Measurements from ENCODE around the gene STUM. TPM values are rescaled to one million over a fixed set of nuclear protein-coding genes. Genes with fewer than 3 reads are reported as not detected.

STUM gene
- polyA plus RNA-seq, 2 of the 4 experiments (the other 2 are of a cell fraction) = not detected

DNA sequence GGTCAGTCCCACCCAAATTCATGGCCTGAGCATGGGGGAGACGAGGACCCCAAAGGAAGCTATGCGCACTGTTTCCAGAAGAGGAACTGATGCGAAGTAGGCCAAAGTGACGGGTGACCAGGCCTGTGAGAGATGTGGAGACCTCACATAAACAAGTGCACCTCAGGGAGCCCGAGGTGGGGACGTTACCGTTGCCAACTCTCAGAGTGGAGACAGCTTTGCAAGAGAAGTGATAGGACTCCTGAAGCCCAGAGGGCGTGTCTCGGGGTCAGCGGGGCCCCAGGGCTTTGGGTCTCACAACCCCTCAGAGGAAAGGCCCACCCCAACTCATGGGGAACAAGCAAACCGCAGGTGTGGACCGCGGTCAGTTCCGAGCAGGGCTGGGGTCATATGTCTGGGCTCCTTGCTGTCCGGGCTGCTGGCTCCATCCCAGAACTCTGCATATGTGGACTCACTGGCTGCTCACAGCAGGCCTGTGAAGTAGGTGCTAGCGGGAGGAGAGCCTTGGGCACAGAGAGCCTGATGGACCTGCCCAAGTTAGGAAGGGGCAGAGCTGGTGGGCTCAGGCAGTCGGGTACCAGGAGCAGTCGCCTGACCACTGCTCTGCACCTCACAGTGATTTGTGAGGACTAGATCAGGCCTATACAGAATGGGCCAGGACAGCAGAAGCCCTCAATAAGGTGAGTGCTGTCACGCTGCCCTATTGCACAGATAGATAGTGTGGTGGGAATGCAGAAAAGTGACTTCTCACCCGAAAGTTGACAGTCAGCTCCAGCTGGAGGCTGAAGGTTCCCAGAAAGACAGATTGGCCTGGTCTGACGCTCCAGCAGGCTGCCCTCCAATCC is 26.2 kb downstream of the STUM start:
- Histone ChIP-seq H3K4me2 (no peak overlapping the region), H3K4me1 (no peaks in the 10 kb centered on the region), H3K27ac (no peak overlapping the region), H3K9me3 (no peaks in the 10 kb centered on the region), H3K4me3 (no peak overlapping the region)
- WGBS (ENCODE audit: missing lambda C conversion rate) = 69% methylated on average over 21 of the region's 21 CpGs
- ChIA-PET CTCF (interaction anchor here (0.6 kb wide), 1 partner anchor 13 kb away, joined by 3 read pairs; no protein-coding TSS in a partner anchor), POLR2A (no interaction called here)
- FAIRE-seq (no peak), DNase-seq (ENCODE audit: low read depth in 1 of 2, low spot score in 1 of 2) (no peak), ATAC-seq (no peak)
- TF ChIP-seq RNF2 (IDR thresholded peaks at IDR 0.05; ENCODE audit: borderline replicate concordance, low read depth) (no peak), ZSCAN20 (CRISPR knock-in tag; IDR thresholded peaks at IDR 0.05) (no peak), ELK1 (IDR thresholded peaks at IDR 0.05; ENCODE audit: low read depth, low read length) (no peak), MAZ (IDR thresholded peaks at IDR 0.05; ENCODE audit: borderline replicate concordance, low read depth, low read length) (no peak), HOXA7 (CRISPR knock-in tag; IDR thresholded peaks at IDR 0.05) (no peak), HOXB13 (CRISPR knock-in tag; IDR thresholded peaks at IDR 0.05; ENCODE audit: low read depth) (no peak), GATA3 (IDR thresholded peaks at IDR 0.05; ENCODE audit: borderline replicate concordance) (no peak), MYC (IDR thresholded peaks at IDR 0.05; ENCODE audit: borderline replicate concordance, low read length) (no peak), CEBPB (IDR thresholded peaks at IDR 0.05) (no peak), HOXB5 (CRISPR knock-in tag; IDR thresholded peaks at IDR 0.05) (no peak), CBX8 (IDR thresholded peaks at IDR 0.05) (no peak), CBX2 (IDR thresholded peaks at IDR 0.05; ENCODE audit: borderline replicate concordance, low read depth) (no peak), POLR2A (IDR thresholded peaks at IDR 0.05; ENCODE audit: low read length) (no peak)
- TF ChIP-seq, protein P1, sequence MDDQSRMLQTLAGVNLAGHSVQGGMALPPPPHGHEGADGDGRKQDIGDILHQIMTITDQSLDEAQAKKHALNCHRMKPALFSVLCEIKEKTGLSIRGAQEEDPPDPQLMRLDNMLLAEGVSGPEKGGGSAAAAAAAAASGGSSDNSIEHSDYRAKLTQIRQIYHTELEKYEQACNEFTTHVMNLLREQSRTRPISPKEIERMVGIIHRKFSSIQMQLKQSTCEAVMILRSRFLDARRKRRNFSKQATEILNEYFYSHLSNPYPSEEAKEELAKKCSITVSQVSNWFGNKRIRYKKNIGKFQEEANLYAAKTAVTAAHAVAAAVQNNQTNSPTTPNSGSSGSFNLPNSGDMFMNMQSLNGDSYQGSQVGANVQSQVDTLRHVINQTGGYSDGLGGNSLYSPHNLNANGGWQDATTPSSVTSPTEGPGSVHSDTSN (IDR thresholded peaks at IDR 0.05) = no peak

DNA sequence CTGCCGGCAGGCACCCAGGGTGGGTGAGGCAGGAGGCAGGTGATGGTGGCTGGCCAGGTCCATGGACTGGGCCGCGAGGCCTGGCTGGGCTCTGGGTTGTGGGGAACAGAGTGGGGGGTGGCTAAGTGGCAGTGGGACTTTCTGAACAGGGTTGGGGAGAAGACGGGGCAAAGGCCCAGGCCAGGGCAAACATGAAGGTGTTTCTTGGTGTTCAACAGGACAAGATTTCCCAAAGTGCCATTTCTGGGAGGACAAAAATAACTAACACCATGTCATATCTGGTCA is 26.8 kb downstream of the STUM start:
- no peaks in the 10 kb centered on the region for H3K9me3 ChIP-seq
- ChIA-PET CTCF (interaction anchor here (0.6 kb wide), 1 partner anchor 14 kb away, joined by 3 read pairs; no protein-coding TSS in a partner anchor), POLR2A (no interaction called here)
- no peak overlapping the region for H3K27ac ChIP-seq
- 86% methylated on average over 4 of the region's 4 CpGs for WGBS (ENCODE audit: missing lambda C conversion rate)
- DNase-seq (ENCODE audit: low read depth in 1 of 2, low spot score in 1 of 2) (no peak), FAIRE-seq (no peak), ATAC-seq (no peak)
- no peaks in the 10 kb centered on the region for H3K4me1 ChIP-seq
- H3K4me2 ChIP-seq = no peak overlapping the region
- no peak for TF ChIP-seq E2F6 (IDR thresholded peaks at IDR 0.05; ENCODE audit: borderline replicate concordance, low read depth)
- no peak for TF ChIP-seq CBX8 (IDR thresholded peaks at IDR 0.05)
- TF ChIP-seq EHMT2 (IDR thresholded peaks at IDR 0.05; ENCODE audit: low read depth) = no peak
- no peak for TF ChIP-seq MYC (IDR thresholded peaks at IDR 0.05; ENCODE audit: borderline replicate concordance, low read length)
- TF ChIP-seq BHLHE40 (IDR thresholded peaks at IDR 0.05; ENCODE audit: low read depth, low read length) = no peak
- TF ChIP-seq, protein P1 (IDR thresholded peaks at IDR 0.05) = no peak
- TF ChIP-seq ZFP36 (IDR thresholded peaks at IDR 0.05; ENCODE audit: borderline replicate concordance, partially characterized antibody) = no peak
- no peak for TF ChIP-seq KDM1A (IDR thresholded peaks at IDR 0.05; ENCODE audit: low read depth)
- TF ChIP-seq RFX5 (IDR thresholded peaks at IDR 0.05) = no peak
- H3K4me3 ChIP-seq = no peak overlapping the region

All from A549 (cell line).